NCI-H2196 treated with DMSO at 0.1 percent for 48 hours (cell line): ENCODE measurements around the gene PTH1R.

ENCODE experiments used
- DNase-seq: peaks from one replicate; lab custom pipeline; 2025; ENCODE audit not compliant: unreplicated experiment; lab: John Stamatoyannopoulos, UW

PTH1R gene

DNA sequence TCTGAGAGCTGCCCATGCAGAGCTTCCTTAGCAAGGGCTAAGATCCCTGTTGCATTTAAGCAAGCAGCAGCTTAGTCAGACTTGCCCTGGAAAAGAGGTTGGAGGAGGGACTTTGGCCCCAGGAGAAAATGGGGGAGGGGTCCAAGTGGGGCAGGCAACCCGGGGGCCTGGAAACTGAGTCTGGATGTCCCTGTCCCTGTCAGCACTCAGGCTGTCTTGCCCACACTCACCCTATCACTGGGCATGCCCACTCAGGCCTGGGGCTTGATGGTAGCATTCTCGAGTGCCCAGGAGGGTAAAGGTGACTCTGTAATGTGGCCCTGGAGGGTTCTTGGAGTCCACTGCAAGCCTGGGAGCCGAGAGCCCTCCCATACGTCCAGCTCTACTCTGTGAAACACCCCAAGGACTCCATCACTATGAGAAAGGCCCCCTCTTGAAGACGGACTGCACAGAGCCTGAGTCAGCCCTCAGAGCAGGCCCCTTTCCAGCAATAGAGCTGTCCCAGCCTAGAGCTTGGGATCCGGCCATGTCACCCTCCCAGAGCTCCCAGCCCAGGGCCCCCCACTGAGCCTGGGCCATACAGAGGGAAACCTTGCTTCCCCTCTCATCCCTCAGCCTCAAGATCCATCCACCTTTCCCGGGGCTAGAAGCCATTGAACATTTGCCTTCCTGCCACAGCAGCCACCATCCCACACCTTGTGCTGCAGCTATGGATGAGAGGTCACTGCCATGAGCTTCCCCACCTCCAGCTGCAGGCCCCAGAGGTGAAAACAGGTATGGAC lies 27.6 kb upstream of the PTH1R start:
- no peak for DNase-seq

DNA sequence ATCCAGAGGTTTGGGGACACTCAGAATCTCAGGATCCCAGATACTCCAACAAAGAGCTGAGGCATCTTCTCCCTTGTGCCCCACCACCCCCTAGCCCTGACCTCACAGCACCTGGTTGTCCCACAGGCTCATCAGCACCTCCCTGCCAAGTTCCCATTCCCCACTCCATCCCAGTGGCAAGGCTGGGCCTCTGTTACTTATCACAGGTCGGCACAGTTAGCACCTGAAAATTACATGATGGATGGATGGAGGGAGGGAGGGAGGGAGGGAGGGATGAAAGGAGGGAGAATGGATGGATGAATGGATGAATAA lies 27.1 kb upstream of the PTH1R start:
- no peak for DNase-seq

DNA sequence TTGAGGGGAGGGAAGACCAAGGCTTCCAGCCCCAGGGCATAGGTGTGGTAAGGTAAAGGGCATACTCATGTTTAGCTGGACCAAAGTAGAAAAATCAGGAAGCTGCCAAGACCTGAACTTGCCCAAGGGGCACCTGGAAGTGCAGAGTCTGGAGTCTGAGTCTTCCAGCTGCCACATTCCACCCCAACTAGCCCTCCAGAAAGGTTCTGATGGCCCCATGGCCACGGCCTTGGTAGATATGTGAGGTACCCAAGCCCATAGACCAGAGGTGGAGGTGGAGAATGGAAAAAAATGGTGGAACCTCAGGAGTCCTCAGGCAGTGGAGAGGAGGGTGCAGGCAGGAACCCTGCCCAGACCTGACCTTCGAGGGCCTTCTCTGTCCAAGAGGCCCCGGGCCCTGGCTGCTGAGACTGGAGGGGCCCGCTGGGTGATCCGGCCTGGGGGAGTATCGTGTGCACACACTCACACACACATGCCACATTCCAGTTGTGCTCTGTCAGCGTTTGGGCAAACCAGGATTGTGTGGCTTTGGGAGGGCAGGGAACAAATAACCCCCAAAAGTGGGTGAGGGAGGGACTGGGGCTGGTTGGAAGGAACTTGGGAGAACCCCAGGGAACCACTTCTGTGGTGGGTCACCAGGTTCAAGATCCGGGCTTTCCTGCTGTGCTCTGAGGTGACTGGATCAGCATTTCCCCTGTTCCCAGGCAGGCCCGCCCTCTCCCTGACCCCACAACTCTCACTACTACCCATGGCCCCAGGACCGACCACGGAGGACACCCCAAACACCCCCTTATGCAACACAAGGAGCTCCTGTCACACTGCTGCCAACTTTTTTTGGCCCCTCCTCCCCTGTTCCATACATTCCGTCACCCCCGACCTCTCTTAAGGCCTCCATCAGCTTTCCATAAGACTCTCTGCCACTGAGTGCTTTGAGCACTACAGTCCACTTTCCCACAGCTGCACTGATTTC lies 25.9 kb upstream of the PTH1R start:
- no peak for DNase-seq

DNA sequence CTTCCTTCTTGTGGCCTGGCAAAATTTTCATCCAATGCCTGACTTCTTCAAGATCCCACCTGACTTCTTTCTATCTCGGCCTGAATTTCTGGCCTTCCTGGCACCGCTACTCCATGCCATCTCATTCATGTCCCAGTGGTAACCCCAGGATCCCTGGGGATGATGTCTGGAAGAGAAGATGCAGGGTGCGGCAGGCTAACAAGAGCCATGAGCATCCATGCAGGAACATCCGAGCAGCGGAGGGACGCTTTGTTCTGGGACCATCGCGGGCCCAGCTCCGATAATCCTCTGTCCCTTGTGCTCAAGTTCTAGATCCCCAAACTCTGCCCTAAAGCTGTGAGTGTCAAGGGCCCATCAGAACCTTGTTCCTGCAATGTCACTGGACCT lies 25.2 kb upstream of the PTH1R start:
- DNase-seq: no peak

DNA sequence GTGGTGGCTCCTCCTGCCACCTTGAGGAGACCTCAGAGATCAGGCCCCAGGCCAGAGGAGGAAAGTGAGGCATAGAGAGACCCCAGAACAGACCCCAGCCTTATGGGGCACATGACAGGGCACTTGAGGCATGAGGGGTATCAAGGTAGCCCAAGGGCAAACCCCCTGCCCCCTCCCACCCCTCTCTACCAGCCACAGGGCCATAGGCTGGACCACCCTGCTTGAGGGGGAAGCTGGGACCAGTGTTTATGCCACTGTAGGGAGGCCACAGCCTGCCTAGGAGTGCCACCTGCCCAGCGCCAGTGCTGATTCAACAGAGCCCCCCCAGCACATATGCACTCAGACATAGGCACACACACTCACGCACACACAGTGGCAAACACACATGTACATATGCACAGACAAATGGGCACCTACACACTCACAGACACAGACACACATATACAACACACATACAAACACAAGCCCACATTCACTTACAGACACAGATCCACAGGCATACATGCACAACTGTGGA lies 24.6 kb upstream of the PTH1R start:
- DNase-seq: no peak

DNA sequence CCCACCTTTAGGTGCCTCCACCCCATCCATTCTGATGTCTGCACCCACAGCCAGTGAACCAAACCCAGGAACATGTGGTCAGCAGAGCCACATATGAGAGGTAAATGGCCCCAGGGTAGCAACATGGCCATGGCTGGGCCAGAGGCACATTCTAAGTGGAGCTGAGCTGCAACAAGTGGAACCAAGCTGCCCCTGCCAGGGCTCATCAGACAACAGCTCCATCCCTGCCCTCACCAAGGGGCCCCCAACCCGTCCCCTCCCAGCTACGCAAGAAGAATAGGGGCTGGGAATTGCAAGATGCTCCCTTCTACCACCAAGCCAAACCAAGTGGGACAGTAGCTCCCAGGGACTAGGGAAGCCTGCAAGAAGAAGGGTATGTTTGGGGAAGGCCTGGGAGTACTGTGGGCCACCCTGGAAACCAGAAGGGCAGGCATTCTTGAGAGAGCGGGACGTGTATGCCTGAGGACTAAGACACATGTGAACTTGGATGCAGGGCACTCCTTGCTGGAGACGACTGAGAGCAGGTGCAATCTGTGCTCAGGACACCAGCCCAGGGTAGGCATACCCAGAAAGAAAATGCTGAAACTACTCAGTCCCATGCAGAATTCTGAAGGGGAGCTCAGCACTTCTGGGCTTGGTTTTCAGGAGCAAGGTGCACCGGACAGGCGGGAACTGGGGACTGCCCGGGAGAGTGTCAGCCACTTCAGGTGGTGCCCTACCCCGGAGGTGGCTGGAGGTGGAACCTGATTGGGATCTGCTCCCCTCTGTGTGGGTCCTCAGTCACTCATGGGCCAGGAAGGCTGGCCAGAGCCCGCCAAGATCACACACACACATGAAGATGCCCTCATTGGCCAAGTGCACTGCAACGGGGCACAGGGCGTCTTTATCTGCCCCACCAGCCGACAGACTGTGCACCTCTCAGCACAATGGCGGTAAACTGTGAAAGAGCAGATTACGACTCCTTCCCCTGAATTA lies 23.8 kb upstream of the PTH1R start:
- DNase-seq: no peak

DNA sequence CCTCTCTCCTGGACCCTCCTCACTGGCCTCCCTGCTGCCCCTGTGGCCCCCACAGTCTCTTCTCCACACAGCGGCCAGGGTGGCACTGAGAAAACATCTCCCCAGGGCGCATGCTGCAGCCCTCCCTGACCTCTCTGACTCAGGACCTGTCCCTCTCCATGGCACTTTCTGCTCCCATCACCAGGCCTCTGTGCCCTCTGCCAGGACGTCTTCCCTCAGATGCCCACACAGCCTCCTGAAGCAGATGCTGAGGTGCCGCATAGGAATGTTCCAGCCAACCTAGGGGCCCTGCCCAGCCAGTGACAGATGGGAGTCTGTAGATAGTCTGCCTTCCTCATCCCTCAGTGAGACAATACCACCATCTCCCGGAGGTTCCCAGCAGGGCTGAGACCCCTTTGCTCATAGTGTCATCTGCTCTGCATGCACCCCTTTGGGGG lies 22.9 kb upstream of the PTH1R start:
- no peak for DNase-seq

DNA sequence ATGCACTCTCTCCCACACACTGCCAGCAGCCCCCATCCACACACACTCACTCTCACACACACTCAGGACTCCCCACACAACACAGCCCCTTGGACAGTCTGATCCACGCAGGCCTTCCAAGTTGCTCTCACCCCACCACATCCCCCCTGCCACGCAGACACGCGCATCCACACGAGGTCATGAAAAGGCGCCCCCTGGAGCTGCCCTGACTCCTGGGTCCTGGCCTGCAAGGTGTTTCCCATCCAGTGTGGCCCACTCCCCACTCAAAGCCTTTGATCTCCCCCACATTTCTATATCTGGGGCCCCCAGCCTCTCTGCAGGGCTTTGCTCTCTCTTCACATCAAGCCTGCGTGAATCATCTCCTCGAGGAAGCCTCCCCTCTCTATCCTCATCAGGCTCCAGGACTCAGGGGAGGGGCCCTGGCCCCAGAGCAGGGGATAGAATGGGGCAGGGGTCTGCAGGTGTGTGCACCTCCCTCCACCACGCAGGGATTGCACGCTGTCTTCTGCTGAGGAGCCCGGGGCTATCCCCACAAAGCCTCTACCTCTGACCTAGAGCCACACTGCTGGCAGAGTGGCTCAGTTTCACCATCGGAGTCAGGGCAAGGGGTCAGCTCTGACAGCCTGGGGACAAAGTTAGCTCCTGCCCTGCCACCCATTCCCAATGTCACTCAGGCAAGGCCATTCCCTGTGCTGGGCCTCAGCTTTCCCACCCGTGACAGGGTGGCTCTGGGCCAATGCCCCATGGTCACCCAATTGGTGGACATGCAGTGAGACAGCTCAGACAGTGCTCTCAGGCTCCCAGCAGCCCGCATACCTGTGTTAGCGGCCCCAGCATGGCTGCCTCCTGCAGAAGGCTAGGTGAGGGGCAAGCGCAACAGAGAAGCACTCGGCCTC lies 20.7 kb upstream of the PTH1R start:
- no peak for DNase-seq

DNA sequence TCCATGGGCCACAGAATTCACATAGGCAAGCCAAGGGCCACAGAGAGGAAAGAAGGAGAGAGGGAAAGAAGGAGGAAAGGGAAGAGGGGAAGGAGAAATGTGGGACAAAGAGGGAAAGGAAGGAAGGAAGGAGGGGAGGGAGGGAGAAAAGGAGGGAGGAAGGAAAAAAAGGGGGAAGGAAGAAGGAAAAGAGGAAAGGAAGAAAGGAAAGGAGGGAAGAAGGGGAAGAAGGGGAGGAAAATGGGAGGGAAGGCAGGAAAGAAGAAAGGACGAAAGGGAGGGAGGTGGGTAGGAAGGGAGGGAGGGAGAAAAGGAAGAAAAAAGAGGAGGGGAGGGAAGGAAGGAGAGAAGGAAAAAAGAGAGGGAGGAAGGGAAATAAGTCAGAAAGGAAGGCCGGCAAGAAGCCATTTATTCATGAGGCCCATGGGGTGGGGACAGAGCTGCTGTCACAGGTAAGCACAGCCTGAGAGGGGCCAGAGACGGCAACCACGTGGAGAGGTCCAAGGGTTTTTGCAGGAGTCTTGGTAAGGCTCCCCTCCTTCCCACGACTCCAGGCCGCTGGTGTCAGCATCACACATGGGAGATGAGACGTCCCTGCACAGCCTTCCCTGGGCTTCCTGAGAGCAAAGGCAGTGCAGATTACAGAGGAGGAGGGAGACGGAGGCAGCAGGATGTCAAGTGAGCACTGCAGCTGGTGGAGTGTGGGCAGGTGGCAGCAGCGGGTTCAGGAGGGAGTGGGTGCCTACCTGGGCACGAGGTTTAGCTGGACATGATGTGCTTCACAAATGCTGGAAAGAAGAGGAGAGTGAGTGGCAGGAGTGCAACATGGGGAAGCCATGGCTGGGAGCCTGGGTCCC lies 19.8 kb upstream of the PTH1R start:
- DNase-seq: no peak

DNA sequence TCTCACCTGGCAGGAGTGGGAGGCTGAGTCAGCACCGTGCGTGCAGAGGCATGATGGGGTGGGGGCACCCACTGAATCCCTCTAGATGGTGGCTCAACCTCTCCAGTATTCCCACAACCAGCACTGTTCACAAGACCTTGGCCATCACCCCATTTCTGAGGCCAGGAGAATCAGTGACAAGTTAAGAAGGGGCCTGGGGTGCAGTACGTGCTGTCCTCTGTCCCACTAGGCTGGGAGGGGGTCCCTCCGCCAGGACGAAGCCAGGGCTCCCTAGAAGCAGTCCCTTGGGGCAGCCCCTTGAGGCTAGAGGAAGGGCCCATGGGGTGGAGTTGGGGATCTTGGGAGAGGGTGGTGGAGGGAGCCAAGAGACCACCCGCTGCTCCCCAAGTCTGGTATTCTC lies 19.1 kb upstream of the PTH1R start:
- DNase-seq: no peak

DNA sequence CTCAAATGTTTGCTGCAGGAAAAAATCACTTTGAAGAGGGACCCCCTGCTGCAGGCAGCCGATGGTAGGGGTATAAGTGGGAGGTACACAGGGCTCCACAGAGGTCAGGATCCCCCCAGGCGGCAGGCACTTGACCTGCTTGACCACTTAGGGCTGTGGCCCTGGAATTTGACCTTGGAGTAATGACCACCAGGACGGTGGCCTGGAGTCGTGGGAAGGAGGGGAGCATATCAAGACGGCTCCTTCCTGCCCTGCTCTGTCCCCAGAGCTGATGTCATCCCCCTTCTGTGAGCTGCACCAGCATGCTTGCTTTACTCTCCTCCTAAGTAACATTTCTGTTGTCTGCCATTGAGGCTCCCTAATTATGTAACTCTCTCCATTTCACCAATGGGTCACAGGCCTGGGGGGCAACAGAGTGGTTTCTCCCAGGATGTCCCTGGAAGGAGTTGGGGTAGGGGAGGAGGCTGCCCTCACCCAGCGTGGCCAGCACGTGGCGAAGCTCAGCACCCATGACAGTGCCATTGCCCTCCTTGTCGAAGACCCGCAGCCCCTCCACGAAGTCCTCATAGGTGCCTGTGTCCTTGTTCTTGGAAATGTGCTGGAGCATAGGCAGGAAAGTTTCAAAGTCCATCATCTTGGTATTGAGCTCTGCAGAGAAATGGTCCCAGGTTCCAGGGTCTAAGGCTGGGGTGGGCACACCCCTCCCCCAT lies 18.4 kb upstream of the PTH1R start:
- no peak for DNase-seq

DNA sequence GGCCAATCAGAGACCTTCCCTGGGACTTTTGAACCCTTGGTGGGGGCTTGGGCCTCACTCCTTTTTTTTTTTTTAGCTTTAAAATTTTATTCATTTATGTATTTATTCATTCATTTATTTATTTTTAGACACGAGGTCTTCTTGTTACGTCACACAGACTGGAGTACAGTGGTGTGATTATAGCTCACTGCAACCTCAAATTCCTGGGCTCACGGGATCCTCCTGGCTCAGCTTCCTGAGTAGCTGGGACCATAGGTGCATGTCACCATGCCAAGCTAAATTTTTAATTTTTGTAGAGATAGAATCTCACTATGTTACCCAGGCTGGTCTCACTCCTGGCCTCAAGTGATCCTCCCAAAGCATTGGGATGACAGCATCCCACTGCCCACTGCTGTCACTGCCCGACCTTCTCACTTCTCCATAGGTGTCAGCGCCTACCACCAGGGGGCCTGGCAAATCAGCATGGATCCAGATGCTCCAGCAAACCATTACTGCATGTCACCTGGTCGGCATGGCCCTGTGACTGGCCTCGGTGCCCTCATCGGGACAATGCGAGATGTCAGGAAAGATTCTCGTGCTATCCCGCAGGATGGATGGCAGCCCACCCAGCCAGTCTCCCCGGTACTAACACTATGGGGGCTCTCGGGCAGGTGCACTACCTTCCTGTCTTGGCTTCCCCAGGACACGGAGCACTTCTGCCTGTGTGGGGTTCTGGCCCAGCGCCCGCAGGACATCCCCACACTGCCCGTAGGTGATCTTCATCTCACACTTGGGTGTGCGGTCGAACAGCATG lies 17.3 kb upstream of the PTH1R start:
- DNase-seq: no peak

DNA sequence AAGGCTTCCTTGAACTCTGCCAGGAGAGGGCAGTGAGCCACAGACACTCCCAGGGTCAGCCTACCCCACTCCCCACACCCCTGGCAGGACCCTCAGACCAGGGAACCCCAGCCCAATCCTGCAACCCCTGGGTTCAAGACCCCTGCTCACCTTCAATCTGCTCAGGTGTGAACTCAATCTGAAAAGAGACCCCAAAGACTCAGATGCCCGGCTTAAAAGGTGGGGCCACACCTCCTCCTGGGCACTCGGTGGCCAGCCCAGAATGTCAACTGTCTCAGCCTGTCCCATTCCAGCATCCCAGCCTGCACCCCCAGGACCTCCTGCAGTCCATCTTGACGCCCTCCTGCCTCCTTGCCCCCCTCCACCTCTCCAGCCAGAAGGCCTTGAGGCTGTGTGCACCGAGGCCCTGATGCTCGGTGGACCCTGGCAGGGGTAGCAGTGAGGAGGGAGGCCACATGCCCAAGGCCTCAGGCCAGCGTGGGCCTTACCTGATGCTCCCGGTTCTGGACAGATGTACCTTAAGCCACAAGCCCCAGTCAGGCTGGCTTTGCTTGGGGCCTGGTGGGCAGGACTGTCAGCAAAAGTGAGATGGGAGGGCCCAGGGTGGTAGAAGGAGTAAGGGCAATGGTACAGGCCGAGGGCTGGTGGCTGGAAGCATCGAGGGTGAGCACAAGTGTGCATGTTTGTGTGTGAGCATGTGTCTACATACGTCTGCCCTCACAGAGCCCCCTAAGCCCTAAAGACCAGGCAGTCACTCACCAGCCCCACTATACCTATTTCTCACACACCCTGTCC lies 16.5 kb upstream of the PTH1R start:
- no peak for DNase-seq

DNA sequence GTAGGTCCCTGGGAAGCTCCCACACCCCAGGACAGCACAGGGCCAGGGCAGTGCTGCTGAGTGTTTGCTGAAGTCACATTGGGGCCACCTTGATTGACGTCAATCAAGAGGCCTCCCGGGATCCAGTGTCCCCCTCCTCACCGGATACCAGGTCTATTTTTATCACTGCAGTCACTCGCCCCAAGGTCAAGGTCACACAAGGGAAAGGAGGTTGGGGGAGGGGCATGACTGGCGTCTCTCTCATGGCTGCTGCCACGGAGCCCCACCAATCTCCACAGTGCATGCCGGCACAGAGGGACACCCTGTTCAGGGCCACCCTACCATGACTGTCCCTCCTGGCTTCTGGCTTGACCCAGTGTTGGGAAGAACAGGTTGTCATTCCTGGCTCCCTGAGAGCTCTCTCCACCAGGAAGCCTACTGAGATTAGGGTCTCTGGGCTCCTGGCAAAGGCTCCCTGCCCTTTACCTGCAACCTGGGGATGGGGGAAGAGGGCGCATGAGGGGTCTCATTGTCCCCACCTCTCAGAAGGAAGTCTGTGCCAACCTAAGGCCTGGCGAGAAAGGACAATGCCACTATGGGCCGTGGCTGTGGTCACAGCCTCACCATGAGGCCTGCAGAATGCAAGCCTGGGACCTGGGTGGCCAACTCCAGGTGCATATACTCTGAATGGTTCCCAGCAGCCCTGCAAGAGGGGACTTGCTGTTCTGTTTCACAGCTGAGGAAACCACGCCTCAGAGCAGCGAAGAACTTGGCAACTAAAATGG lies 15.7 kb upstream of the PTH1R start:
- DNase-seq: no peak

DNA sequence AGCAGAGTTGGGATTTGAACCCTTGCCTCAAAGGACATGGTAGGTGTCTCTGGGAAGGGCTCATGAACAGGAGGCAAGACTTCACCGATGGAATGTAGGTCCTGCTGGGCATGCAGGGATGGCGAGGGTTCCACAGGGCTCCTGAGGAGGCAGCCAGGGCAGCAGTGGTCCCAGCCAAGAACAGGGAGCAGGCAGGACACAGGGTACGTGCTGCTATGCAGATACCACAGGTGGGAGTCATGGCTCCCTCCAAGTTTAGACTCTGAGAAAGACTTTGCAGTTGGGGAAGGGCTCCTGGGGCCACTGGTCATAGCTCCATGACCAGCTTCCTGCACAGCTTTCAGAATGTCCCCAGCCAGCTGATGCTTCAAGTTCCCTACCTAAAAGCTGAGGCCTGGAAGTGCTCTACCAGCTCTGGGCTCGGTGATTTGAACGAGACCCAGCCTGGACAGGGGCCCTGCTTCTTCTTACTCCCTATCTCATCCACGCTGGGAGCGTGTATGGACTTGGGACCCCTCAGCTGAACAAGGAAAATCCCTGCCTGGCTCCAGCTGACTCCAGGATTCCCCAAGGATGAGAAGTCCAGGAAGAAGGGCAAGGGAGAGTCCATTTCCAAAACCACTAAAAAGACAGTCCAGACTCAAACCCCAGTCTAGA lies 15.0 kb upstream of the PTH1R start:
- DNase-seq: no peak
